OCI-LY1 (cell line): ENCODE measurements around the gene CCDC57.

Experiments used
- CTCF ChIP-seq: fragments of 200-600 bp; sonication (generic), shearing (Covaris generic); IDR thresholded peaks from 2 replicates; pipeline ENCODE4 v1.5.1; 2017; ENCODE audit warnings: mild to moderate bottlenecking, antibody characterized with exemption, low read length, moderate library complexity, mixed read lengths
- EZH2 ChIP-seq: fragments of 200-600 bp; sonication (generic), shearing (Covaris generic); IDR thresholded peaks from 2 replicates; pipeline ENCODE4 v1.8.0; 2017; ENCODE audit warnings: borderline replicate concordance, mixed run types, mild to moderate bottlenecking, antibody characterized with exemption, low read length, moderate library complexity, mixed read lengths

- TF ChIP-seq CTCF (no peak), EZH2 (no peak)
Observed at GRCh38 chr17:82118815-82119380, 93.7 kb downstream of the CCDC57 start.
